DND-41 (cell line): ENCODE measurements around the gene TSPAN19.

Experiments used
- EZH2 ChIP-seq: IDR thresholded peaks from 3 replicates; pipeline ENCODE4 v1.6.1; 2012; ENCODE audit warnings: borderline replicate concordance, low read depth, mild to moderate bottlenecking, moderate library complexity, low read length, inconsistent platforms; ENCODE audit not compliant: severe bottlenecking
- TF ChIP-seq, protein P1 (sequence below): IDR thresholded peaks from 2 replicates; pipeline ENCODE4 v1.5.1; 2012; ENCODE audit warnings: borderline replicate concordance, low read length, moderate library complexity, mild to moderate bottlenecking; ENCODE audit not compliant: poor library complexity, severe bottlenecking; ENCODE audit errors: extremely low read depth

DNA sequence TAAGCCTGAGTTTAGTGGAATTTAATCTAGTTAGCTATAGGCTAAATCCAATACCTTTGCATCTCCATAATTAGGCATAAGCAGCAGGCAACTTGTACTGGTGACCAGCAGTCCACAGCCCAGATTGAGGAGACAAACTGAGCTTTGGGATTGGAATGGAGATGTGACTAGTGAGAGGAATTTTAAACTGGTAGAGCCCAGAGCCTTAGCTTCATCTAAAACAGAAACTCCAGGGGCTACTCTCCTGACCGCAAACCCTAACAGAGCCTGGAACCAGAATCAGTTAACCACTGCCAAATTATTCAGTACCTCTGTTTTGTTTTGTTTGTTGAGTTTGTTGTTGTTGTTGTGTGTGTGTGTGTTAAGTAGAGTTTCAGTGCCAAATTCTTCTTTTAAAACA, 53.2 kb downstream of the TSPAN19 start:
- TF ChIP-seq, protein P1, sequence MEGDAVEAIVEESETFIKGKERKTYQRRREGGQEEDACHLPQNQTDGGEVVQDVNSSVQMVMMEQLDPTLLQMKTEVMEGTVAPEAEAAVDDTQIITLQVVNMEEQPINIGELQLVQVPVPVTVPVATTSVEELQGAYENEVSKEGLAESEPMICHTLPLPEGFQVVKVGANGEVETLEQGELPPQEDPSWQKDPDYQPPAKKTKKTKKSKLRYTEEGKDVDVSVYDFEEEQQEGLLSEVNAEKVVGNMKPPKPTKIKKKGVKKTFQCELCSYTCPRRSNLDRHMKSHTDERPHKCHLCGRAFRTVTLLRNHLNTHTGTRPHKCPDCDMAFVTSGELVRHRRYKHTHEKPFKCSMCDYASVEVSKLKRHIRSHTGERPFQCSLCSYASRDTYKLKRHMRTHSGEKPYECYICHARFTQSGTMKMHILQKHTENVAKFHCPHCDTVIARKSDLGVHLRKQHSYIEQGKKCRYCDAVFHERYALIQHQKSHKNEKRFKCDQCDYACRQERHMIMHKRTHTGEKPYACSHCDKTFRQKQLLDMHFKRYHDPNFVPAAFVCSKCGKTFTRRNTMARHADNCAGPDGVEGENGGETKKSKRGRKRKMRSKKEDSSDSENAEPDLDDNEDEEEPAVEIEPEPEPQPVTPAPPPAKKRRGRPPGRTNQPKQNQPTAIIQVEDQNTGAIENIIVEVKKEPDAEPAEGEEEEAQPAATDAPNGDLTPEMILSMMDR = no peak
- TF ChIP-seq EZH2 = no peak
